NCI-H2107 treated with DMSO at 0.1 percent for 48 hours (cell line): ENCODE measurements around the gene PKD1L1.

ENCODE experiments used
- DNase-seq: peaks from one replicate; lab custom pipeline; 2025; ENCODE audit not compliant: unreplicated experiment; lab: John Stamatoyannopoulos, UW

PKD1L1 gene

DNA sequence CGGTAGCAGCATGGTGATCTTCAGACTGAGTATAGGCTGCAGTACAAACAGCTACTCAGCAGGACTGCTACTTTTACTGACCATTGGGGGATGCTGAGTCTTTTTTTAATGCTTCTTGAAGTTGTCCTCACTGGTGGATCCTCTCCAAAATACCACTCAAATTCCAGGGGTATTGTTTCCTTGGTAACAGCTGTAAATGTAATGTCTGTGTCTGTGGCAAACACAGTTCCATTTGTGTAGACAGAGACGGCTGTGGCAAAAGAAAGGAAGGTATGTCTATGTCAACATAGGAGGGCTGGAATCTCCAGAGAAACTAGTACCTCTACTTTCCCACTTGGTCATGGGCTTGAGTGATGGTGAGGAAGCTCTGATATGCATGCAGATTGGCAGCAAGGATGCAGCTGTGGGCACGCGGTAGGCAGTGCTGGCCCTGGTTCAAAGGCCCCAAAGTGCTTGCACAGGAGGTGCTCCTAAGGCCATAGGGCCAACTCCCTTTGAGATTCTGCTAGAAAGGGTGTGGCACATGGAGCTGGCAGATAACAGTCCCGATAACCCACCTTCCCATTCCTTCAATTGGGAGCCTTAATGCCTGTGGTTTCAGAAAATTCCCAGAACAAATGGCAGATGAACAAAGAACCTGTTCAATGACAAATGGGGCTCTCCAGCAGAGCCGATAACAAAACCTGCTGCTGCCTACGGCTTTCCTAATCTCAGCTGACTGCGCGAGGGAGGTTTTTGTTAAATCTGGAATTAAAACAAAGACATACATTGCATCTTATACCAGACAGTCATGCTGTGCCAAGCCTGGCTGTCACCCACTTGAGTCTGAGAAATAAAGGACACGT, 43.0 kb downstream of the PKD1L1 start:
- no peak for DNase-seq

DNA sequence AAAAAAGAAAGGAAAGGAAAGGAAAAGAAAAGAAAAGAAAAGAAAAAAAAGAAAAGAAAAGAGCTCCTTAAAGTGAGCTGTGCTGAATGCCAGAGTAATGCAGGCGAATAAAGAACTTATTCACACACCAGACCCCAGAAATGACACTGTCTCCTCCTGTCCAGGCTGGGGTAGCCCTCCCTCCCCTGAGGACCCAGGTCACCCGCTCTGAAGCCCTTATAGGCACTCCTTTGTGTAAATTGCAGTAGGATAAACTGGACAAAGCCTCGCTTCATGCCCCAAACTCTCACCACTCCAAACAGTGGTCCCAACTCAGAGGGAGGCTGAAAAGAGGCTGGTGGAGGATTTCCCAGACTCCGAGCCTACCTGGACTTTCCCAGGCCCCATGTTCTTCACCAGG, 46.3 kb downstream of the PKD1L1 start:
- DNase-seq: no peak

DNA sequence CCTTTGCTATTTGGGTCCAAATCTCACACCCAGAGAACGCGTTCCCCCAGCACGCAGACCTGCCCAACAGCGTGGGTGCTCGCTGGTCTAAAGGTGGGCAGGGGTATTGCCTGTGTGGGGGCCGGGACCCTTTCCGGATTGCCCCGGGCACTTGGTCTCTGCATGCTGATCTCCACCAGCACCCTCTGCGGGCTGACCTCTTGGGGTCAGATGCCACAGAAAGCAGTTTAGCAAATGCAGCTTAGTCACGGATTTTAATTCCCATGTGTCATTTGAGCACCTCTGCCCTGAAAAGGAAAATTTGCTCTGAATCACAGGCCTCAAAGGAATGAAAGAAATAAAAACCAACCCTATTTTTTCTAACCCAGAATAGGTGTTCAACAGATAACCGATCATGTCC, 46.7 kb downstream of the PKD1L1 start:
- no peak for DNase-seq

DNA sequence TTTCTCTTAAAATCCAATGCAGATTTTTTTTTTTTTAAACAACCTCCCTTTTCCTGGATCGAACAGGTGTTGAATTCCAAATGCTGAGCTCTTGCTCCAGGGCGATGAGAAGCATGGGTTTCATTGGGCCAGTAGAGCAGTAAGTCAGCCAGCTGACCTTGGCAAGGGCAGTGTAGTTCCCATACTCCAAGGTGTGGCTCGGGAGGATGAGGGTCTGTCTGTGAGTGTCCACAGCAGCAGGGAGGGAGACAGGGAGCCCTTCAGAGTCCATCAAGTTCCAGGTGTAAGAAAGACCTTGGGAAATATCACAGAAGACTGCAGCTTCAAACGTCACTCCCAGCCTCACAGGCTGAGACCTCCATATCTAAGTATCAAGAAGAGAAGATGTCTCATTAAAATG, 50.4 kb downstream of the PKD1L1 start:
- no peak for DNase-seq

DNA sequence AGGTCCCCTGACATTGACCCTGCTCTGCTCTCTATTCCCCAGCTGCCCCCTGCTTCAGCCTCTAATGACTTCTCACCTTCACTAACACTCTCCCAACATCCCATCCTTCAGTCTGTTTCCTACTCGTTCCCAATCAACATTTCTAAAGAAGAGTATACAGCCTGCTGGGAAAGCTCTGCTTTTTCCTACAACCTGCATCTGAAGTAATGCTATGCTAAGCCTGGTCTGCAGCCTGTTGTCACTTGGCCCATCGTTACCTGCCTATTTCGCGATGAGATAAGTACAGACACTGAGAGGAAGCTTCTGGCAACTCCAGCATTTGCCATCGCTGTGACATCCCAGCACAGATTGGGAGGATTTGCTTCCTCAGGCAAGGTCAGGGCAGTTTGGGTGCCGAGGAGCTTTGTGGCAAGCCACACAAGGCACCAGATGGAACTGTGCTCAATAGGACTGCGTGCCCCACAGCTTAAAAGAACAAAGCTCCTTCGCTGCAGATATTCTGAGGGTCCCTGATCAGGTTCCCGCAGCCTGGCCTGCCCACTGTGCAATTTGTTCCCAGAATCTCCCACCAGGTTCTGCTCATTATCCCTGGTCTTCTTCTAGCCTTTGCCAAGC, 51.4 kb downstream of the PKD1L1 start:
- DNase-seq: no peak

DNA sequence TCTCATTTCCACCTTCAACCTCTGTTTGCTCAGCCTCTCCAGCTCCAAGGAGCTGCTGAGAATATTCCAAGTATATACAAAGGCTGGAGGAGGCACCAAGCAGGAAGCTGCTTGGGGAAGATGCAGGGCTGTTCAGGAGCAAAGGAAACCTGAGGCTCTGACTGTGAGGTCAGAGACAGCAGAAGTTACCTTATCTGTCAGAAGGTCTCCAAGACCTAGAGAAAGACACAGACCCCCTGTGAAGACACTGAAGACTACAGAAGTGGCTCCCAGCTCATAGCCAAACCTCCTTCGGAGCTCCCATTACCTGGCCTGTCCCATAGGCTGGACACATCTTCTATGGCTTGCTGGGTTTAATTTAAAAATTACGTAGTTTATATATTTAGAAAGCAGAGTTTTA, 53.2 kb downstream of the PKD1L1 start:
- no peak for DNase-seq

DNA sequence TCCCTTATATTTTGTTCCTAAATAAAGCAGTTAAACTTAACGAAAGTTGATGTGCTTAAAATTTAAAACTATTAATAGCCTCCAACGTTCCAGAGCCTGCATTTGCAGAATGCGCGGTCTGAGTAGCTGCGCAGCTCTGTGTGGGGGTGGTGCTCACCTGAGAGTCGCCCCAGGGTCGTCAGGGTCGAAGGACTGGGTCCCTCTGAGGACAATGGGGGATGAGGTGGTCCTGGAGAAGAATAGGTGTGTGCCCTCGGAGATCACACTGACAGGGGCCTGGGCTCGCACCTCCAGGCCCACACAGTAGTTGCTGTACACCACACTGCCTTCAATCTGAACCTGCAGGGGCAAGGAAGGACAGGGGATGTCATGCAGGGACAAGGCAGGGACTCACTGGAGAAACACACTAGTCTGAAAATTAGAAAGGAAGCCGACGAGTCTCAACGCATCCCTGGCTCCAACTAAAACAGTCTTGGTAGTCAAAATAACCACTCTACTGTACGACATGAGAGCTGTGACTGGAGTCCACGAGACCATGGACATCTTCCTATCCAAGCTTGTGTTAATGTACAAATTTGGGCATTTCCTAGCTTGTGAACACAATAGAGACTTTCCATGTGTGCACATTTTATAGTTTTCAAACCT, 54.4 kb downstream of the PKD1L1 start:
- DNase-seq: no peak

DNA sequence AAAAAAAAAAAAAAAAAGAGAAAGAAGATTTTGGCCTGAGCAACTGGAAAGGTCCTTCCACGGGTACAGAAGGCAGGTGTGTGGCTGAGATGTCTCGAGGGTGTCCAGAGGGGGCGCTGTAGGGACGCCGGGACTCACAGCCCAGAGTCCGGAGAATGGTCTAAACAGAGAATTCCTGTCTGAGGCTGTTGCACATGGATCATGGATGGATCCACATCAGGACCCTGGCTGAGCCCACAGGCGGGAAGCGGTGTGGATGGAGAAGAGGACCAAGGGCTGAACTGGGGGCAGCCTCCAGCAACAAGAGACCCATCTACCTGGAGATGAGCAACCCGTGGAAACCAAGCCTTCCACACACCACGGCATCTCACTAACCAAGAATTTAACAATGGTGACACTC, 55.0 kb downstream of the PKD1L1 start:
- DNase-seq: no peak

DNA sequence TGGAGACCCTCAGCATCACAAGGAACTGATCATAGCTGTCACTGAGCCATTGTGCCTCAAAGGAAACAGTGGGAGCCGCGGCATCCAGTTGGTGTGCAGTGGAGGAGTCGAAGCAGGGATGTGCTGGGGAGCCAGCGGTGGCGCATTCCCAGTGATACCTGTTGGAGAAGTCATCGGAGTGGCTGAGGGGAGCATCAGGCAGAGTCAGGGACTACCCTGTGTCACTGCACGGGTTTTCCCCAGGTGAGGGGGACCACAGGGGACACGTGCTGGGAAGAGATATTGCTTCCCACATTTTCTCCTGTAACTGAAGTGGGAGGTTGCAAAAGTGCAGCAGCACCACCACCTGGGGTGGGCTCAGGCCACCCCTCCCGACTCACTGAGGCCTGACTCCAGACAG, 57.7 kb downstream of the PKD1L1 start:
- DNase-seq: no peak

DNA sequence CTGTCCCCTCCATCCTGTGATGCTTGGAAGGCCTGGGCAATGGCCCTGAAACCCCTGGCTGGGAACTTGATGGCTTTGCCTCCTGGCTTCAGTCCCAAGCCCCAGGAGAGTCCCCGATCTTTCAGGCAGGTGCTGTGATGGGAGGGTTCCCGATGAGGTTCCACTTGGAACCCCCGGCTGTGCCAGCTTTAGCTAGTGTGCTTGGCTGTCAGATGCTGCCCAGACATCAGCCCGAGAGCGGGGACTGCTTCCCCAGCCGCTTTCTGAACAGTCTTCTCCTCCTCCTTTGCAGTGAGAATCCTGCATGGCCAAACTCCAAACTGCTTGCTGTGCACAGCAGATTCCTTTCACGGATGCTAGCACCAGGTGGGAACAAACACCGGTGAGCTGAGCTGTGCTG, 58.1 kb downstream of the PKD1L1 start:
- DNase-seq: no peak

DNA sequence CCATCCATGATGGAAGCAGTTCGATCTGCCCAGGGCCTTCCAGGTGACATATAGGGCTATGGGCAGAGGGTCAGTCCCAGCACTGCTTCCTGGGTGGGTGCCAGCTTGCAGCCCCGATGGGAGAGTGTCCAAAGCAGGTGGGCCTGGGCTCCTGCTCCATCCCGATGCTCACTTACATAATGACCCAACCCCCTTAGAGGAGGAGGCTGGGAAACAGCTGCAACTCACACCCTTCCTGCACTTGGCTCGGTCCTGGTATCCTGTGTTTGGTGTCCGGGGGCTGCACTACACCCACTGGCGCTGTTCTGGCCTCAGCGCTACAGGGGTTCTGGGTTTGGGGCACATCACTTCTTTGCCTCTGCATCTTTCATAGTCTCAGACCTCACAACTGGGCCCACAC, 58.5 kb downstream of the PKD1L1 start:
- DNase-seq: no peak

DNA sequence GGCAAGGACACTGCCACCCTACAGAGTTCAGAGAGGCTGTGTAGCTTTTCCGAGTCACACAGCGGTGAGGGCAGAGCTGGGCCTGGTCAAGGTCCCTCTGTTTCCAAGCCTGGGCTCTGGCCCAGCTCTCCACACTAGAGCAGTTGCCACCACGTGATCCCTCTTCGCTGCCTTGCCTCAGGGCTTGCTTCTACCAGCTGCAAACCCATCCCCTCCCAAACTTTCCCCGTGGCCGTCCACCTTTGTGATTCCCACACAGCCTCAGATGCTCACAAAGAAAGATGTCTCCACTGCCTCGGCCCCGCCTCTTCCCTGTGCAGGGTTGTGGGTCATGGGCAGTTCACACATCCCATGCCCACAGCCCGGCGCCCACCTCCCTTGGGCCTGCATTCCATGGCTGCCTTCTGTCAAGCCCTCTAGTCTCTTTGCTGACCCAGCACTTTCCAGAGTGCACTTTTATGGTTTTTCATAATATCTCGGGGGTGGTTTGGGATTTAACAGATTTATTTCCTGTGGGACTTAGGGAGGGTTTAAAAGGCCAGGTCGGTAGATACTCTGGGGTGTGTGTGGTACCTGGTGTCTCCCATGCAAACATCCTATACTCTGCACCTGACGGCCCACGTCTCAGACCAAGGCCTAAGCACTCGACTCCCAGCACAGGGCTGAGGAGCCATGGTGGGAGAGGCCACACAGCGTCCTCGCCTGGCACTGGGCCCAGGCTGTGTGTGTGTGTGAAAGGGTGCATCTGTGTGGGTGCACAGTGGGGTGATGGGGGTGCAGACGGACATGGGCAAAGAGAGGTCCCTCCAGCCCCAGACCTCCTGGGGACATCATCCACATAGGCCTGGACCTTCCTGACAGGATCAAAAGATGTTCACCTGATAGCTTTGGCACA, 59.6 kb downstream of the PKD1L1 start:
- no peak for DNase-seq

DNA sequence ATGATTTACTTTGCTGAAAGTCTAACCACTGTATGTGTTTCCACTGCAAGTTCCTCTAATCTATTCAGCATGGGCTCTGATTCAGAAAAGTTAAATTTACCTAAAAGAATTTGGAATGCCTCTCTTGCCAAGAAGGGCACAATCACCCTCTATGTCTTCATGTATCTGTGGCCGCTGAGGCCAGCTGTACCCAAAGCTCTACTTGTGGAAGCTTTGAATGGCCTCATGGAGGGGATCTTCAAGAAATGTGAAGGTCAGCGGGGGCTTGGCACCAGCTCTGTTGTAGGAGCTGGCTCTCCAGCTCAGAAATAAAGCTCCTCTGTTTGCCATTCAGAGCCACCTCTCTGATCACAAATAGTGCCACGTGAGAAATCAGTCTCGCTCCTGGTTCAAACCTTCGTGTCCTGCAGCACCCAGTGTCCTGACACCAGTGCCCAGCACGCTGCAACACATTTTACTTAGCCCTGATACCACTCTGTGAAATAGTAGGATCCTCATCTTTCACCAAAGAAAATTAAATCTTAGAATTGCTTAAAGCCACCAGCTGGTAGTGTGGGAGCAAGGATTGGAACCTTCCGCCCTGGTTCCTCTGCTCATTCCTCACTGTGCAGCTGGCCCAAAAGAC, 61.1 kb downstream of the PKD1L1 start:
- no peak for DNase-seq

DNA sequence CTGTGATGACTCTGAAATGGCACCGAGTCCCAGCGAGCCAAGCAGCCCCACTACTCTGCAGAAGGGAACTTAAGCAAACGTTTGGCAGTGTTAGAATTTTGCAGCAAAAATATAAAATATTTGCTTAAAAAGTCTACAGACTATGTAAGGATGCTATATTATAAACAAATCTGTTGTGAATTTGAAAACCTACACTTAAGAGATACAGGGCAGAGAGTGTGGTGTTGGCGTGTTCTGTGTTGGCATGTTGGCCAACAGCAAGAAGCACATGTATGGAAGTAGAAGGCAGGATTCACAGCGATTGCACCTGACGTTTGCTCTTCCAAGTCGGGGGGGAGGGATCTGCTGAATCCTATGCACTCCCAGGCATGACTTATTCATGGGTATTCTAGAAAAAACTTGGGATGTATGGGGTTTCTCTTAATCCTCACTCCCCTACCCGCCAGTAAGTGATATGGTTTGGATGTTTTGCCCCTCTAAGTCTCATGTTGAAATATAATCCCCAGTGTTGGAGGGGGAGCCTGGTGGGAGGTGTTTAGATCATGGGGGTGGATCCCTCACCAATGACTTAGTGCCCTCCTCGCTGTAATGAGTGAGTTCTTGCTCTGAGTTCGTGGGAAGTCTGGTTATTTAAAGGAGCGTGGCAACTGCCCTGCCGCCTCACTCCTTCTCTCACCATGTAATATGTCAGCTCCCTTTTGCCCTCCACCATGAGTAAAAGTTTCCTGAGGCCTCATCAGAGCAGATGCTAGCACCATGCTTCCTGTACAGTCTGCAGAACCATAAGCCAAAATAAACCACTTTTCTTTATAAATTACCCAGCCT, 62.1 kb downstream of the PKD1L1 start:
- no peak for DNase-seq

DNA sequence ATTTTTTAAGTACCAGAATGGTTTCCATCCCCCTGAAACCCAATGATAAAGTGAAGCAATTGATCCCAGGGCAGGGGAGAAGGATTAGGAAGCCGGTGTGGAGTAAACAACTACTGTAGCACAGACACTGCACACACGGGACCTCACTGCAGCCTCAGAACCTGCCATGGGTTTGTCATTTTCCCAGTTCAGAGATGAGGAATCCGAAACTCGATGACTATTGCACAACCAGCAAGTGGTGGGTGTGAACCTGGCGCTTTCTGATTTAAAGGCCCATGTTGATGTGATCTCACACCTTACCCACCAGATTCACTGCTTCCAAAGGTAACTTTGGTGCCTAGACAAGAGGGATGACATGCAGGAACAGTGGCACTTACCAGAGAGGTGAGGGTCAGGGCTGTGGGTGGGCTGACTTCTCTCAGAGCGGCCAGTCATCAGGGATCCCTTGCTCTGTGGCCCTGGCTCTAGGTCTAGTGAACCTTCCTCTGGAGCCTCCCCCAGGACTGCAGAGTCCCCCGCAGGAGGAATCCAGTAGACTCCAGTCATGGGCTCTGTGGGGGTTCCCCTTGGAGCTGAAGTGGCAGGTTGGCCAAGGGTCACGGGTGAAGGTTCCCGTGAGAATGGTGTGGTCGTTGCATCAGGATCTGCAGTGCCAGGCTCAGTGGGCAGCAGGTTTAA, 62.8 kb downstream of the PKD1L1 start:
- DNase-seq: no peak

DNA sequence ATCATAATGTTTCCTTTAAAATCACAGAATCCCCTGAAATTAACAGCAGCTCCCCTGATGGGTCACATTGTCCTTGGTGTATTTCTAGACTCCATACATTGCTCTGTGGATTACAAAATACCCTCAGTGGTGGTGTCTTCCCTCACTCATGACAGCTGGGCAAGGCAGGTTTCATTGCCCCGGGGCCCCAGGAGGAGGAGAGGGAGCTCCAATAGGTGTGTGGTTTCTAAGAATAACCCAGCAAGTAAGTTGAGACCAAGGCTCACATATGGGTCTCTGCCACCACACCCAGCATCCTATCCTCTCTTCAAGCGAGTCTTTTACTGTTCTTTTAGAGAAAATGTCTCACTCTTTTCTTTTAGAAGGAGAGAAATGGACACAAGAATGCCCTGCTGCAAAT, 63.6 kb downstream of the PKD1L1 start:
- no peak for DNase-seq

DNA sequence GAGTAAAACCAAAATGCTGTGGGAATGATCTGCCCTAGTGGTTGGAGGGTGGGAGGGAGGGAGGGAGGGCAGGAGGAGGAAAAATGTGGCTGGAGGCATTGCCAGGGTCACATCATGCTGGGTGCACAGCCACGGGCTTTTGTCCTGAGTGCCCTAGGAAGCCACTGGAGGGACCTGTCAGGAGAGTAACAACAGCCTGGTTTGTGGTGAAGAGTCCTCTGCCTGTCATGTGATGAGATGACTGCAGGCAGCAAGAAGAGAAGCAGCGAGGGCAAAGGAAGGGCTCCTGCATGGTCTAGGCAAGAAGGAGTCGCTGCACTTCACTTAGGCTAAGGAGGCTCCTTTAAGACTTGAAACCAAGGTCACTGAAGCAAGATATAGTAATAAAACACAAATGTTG, 65.6 kb downstream of the PKD1L1 start:
- DNase-seq: no peak

DNA sequence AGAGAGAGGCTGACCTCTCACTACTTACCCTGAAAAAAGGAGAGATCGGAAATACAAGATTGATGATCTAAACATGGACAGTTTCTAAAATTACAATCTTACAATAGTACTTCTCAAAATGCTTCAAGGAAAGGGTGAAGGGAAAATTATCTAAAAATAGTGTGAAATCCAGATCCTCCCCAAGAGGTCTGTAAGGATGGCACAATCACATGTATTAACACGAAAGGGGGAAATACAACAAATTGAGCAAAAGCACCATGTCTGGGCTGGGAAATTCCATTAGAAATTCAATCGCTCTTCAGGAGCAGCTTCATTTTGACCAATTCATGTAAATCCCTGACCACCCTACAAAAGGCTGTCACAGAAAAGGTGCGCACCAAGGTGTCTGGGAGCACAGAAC, 67.0 kb downstream of the PKD1L1 start:
- DNase-seq: no peak

DNA sequence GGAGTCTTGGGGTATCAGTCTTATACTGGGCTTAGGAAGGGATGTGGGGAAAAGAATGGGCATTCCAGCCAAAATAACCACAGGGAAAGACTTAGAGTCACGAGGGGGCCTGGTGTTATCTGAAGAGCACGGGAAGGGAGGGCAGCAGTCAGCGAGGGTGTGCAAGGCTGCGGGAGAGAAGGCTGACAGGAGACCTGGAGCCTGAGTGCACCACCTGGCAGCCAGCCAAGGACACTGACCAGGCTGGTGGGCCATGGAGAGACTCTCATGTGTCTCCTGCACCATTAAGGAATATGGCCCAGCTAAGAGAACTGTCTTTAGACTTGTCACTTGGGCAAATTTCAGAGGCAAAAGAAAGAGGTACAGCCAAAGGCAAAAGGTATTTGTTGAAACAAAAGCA, 69.6 kb downstream of the PKD1L1 start:
- DNase-seq: no peak
